IMR-90 (cell line): Measurements from ENCODE around the gene PRKN. TPM values are rescaled to one million over a fixed set of nuclear protein-coding genes. Genes with fewer than 3 reads are reported as not detected.

Experiments
- ATAC-seq: fragments of 200-7000 bp; cut with Tn5 transposase; 2 replicates; pipeline ENCODE4 v1.9.1; 2020; ENCODE audit warnings: low read depth, mild to moderate bottlenecking, moderate library complexity
- BruUV-seq: library from RNA; stranded (reverse); fragments of 400-500 nt; replicated peaks from 2 replicates; lab custom pipeline; 2021; lab: Mats Ljungman, UMichigan
- CTCF ChIA-PET: fragments of 300-600 bp; formaldehyde crosslinking; extraction: SDS; loops from one replicate; lab custom pipeline; 2021; ENCODE audit warnings: antibody characterized with exemption; lab: Yijun Ruan, JAX
- POLR2A ChIA-PET: fragments of 300-600 bp; sonication (Branson Sonifier 250); formaldehyde crosslinking; loops from one replicate; lab custom pipeline; 2022; ENCODE audit warnings: antibody characterized with exemption; ENCODE audit not compliant: unreplicated experiment; lab: Charles Lee
- DNase-seq: peaks from one replicate; pipeline ENCODE4 v3.0.0; 2013
- H2AFZ ChIP-seq: replicated peaks from 2 replicates; pipeline ENCODE3; 2013; ENCODE audit warnings: low read length, mild to moderate bottlenecking; ENCODE audit not compliant: poor library complexity
- H2AK5ac ChIP-seq: 2 replicates; pipeline ENCODE4 v1.6.1; 2013; ENCODE audit warnings: low read depth, low read length, inconsistent platforms
- H2AK9ac ChIP-seq: replicated peaks from 2 replicates; pipeline ENCODE3; 2013; ENCODE audit warnings: mild to moderate bottlenecking, low read depth, low read length, moderate library complexity; ENCODE audit not compliant: poor library complexity
- H2BK120ac ChIP-seq: 2 replicates; pipeline ENCODE4 v1.6.1; 2013; ENCODE audit warnings: low read depth, low read length, inconsistent platforms
- H2BK15ac ChIP-seq: 3 replicates; pipeline ENCODE4 v1.6.1; 2013; ENCODE audit warnings: low read depth, low read length, inconsistent platforms
- H2BK20ac ChIP-seq: 2 replicates; pipeline ENCODE4 v1.6.1; 2013; ENCODE audit warnings: low read depth, mild to moderate bottlenecking, inconsistent platforms, low read length, moderate library complexity
- H2BK5ac ChIP-seq: 2 replicates; pipeline ENCODE4 v1.6.1; 2013; ENCODE audit warnings: mild to moderate bottlenecking, low read depth, low read length, inconsistent platforms; ENCODE audit not compliant: poor library complexity, severe bottlenecking
- H3K14ac ChIP-seq: replicated peaks from 2 replicates; pipeline ENCODE4 v1.6.1; 2013; ENCODE audit warnings: low read depth, low read length, inconsistent platforms
- H3K18ac ChIP-seq: 2 replicates; pipeline ENCODE4 v1.6.1; 2013; ENCODE audit warnings: low read depth, low read length, control low read depth
- H3K23ac ChIP-seq: 2 replicates; pipeline ENCODE4 v1.6.1; 2013; ENCODE audit warnings: low read depth, low read length, inconsistent platforms
- H3K27ac ChIP-seq: 2 replicates; pipeline ENCODE4 v1.5.1; 2013; ENCODE audit warnings: mild to moderate bottlenecking, control low read depth, low read length; ENCODE audit not compliant: insufficient read depth
- H3K27me3 ChIP-seq: 2 replicates; pipeline ENCODE4 v1.6.1; 2013; ENCODE audit warnings: low read length; ENCODE audit not compliant: control insufficient read depth, insufficient read depth
- H3K36me3 ChIP-seq: 2 replicates; pipeline ENCODE4 v1.6.1; 2013; ENCODE audit warnings: low read length, mixed read lengths; ENCODE audit not compliant: control insufficient read depth, insufficient read depth
- H3K4ac ChIP-seq: 2 replicates; pipeline ENCODE4 v1.6.1; 2013; ENCODE audit warnings: low read depth, low read length, inconsistent platforms
- H3K4me1 ChIP-seq: 2 replicates; pipeline ENCODE4 v1.6.1; 2013; ENCODE audit warnings: low read length, mixed read lengths; ENCODE audit not compliant: control insufficient read depth, insufficient read depth
- H3K4me2 ChIP-seq: 2 replicates; pipeline ENCODE4 v1.6.1; 2013; ENCODE audit warnings: low read depth, mild to moderate bottlenecking, control low read depth, low read length, moderate library complexity
- H3K4me3 ChIP-seq: 2 replicates; pipeline ENCODE4 v1.5.1; 2013; ENCODE audit warnings: low read depth, mild to moderate bottlenecking, control low read depth, low read length, moderate library complexity; ENCODE audit not compliant: insufficient read depth
- H3K56ac ChIP-seq: 2 replicates; pipeline ENCODE4 v1.6.1; 2013; ENCODE audit warnings: low read length, inconsistent platforms; ENCODE audit not compliant: insufficient read depth; ENCODE audit errors: extremely low read depth
- H3K79me1 ChIP-seq, 2 experiments: 2 replicates each; pipeline ENCODE4 v1.6.1; 2013; ENCODE audit warnings: low read length in 2 of 2, inconsistent platforms in 1 of 2, low read depth in 1 of 2
- H3K9ac ChIP-seq: 2 replicates; pipeline ENCODE4 v1.6.1; 2013; ENCODE audit warnings: low read depth, low read length, control low read depth
- H3K9me1 ChIP-seq: 2 replicates; pipeline ENCODE4 v1.6.1; 2013; ENCODE audit warnings: low read length, inconsistent platforms; ENCODE audit not compliant: insufficient read depth
- H3K9me3 ChIP-seq: 2 replicates; pipeline ENCODE4 v1.6.1; 2013; ENCODE audit warnings: low read length; ENCODE audit not compliant: control insufficient read depth, insufficient read depth
- H4K20me1 ChIP-seq: 2 replicates; pipeline ENCODE4 v1.6.1; 2013; ENCODE audit warnings: low read length, inconsistent platforms; ENCODE audit not compliant: insufficient read depth
- H4K5ac ChIP-seq: 2 replicates; pipeline ENCODE4 v1.6.1; 2013; ENCODE audit warnings: mild to moderate bottlenecking, low read depth, low read length, control low read depth
- H4K8ac ChIP-seq, 2 experiments: 2 replicates each; pipeline ENCODE4 v1.6.1; 2013; ENCODE audit warnings: low read depth in 2 of 2, low read length in 2 of 2, control low read depth in 1 of 2, inconsistent platforms in 1 of 2
- H4K91ac ChIP-seq: 2 replicates; pipeline ENCODE4 v1.6.1; 2013; ENCODE audit warnings: low read depth, low read length, inconsistent platforms; ENCODE audit not compliant: insufficient read depth
- BHLHE40 ChIP-seq: fragments of 150-350 bp; IDR thresholded peaks from 2 replicates; pipeline ENCODE4 v1.6.1; 2016; ENCODE audit warnings: mild to moderate bottlenecking, low read depth, low read length
- CHD1 ChIP-seq: IDR thresholded peaks from 2 replicates; pipeline ENCODE4 v1.6.1; 2012; ENCODE audit warnings: low read depth, low read length, improper control_type of control experiment
- ELK1 ChIP-seq: fragments of 150-350 bp; IDR thresholded peaks from 2 replicates; pipeline ENCODE4 v1.6.1; 2016; ENCODE audit warnings: low read depth, mild to moderate bottlenecking, low read length, moderate library complexity, borderline replicate concordance
- FOS ChIP-seq: fragments of 150-350 bp; IDR thresholded peaks from 2 replicates; pipeline ENCODE4 v1.6.1; 2016; ENCODE audit warnings: low read depth, low read length
- MAFK ChIP-seq: IDR thresholded peaks from 2 replicates; pipeline ENCODE4 v1.6.1; 2012; ENCODE audit warnings: low read depth, low read length, improper control_type of control experiment
- MAZ ChIP-seq: IDR thresholded peaks from 2 replicates; pipeline ENCODE4 v1.6.1; 2012; ENCODE audit warnings: low read depth, mild to moderate bottlenecking, low read length, improper control_type of control experiment, moderate library complexity, borderline replicate concordance
- MXI1 ChIP-seq: IDR thresholded peaks from 2 replicates; pipeline ENCODE4 v1.6.1; 2012; ENCODE audit warnings: low read depth, mild to moderate bottlenecking, low read length, moderate library complexity, borderline replicate concordance
- NFE2L2 ChIP-seq: fragments of 150-350 bp; IDR thresholded peaks from 2 replicates; pipeline ENCODE4 v1.6.1; 2016; ENCODE audit warnings: low read depth, mild to moderate bottlenecking, low read length
- POLR2A ChIP-seq: IDR thresholded peaks from 2 replicates; pipeline ENCODE4 v1.6.1; 2012; ENCODE audit warnings: mild to moderate bottlenecking, low read depth, low read length
- RAD21 ChIP-seq: IDR thresholded peaks from 2 replicates; pipeline ENCODE4 v1.6.1; 2012; ENCODE audit warnings: low read length, improper control_type of control experiment
- RCOR1 ChIP-seq: IDR thresholded peaks from 2 replicates; pipeline ENCODE4 v1.6.1; 2012; ENCODE audit warnings: mild to moderate bottlenecking, low read length, improper control_type of control experiment; ENCODE audit not compliant: insufficient replicate concordance
- RFX5 ChIP-seq: IDR thresholded peaks from 2 replicates; pipeline ENCODE4 v1.8.0; 2012; ENCODE audit warnings: low read depth, mild to moderate bottlenecking, low read length, moderate library complexity
- SMC3 ChIP-seq: fragments of 150-350 bp; IDR thresholded peaks from 2 replicates; pipeline ENCODE4 v1.6.1; 2016; ENCODE audit warnings: low read depth, mild to moderate bottlenecking, antibody characterized with exemption, low read length, moderate library complexity
- USF2 ChIP-seq: fragments of 150-350 bp; IDR thresholded peaks from 2 replicates; pipeline ENCODE4 v1.6.1; 2017; ENCODE audit warnings: mild to moderate bottlenecking, antibody characterized with exemption, low read length, low read depth
- WGBS, 2 experiments: methylation state at CpG; one replicate each; pipeline versions ENCODE4 v1.1.5 to v1.1.7; 2013; ENCODE audit warnings: missing lambda C conversion rate in 2 of 2; ENCODE audit not compliant: insufficient read length in 1 of 2; ENCODE audit errors: extremely low coverage in 2 of 2; 5-methylcytosine and 5-hydroxymethylcytosine counted together
- dilution Hi-C: fragments of 300-500 bp; cut with HindIII; formaldehyde crosslinking; loops from one replicate; pipeline ENCODE4 v1.14.3; 2018; ENCODE audit warnings: low sequenced_read_pairs; ENCODE audit not compliant: unreplicated experiment
- in situ Hi-C: fragments of 300-500 bp; cut with MboI; formaldehyde crosslinking; loops from 3 replicates; pipeline ENCODE4 v1.14.3; 2019; ENCODE audit warnings: low sequenced_read_pairs, inconsistent platforms, mixed read lengths
- intact Hi-C: fragments of 100-400 bp; cut with micrococcal nuclease; formaldehyde crosslinking; loops from 2 replicates; pipeline ENCODE4 v1.10.0; 2022
- polyA plus RNA-seq, 3 experiments: library from polyadenylated mRNA; depleted of rRNA; stranded (reverse); fragments of >200 nt; gene quantifications; 2 replicates each; pipeline ENCODE4 v1.2.3, GENCODE V29; 2012; ENCODE audit warnings: low replicate concordance in 1 of 3
- total RNA-seq: library from RNA; depleted of rRNA; stranded (reverse); fragments of >200 nt; gene quantifications from 2 replicates; pipeline ENCODE4 v1.2.3, GENCODE V29; 2012
- TF ChIP-seq, protein P1 (sequence below): conservative IDR thresholded peaks from 2 replicates; pipeline ENCODE4 v1.5.1; 2012; ENCODE audit warnings: mild to moderate bottlenecking, low read depth, low read length, improper control_type of control experiment

The PRKN gene
- total and polyA plus RNA-seq, 2 of the 4 experiments (the other 2 are of a cell fraction): 0.15 to 0.18 TPM

GRCh38 chr6:161389756-161390155 is 1337.8 kb downstream of the PRKN start:
- H4K5ac ChIP-seq: no peak overlapping the region
- TF ChIP-seq RAD21 (no peak), MXI1 (no peak), NFE2L2 (no peak), MAFK (no peak), RCOR1 (no peak), SMC3 (no peak), MAZ (no peak), ELK1 (no peak), FOS (no peak), RFX5 (no peak), USF2 (no peak), CHD1 (no peak), POLR2A (no peak), BHLHE40 (no peak)
- TF ChIP-seq, protein P1, sequence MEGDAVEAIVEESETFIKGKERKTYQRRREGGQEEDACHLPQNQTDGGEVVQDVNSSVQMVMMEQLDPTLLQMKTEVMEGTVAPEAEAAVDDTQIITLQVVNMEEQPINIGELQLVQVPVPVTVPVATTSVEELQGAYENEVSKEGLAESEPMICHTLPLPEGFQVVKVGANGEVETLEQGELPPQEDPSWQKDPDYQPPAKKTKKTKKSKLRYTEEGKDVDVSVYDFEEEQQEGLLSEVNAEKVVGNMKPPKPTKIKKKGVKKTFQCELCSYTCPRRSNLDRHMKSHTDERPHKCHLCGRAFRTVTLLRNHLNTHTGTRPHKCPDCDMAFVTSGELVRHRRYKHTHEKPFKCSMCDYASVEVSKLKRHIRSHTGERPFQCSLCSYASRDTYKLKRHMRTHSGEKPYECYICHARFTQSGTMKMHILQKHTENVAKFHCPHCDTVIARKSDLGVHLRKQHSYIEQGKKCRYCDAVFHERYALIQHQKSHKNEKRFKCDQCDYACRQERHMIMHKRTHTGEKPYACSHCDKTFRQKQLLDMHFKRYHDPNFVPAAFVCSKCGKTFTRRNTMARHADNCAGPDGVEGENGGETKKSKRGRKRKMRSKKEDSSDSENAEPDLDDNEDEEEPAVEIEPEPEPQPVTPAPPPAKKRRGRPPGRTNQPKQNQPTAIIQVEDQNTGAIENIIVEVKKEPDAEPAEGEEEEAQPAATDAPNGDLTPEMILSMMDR: no peak
- no peak overlapping the region for H2AFZ ChIP-seq
- H3K9me3 ChIP-seq: no peaks in the 10 kb centered on the region
- H4K91ac ChIP-seq: no peak overlapping the region
- no peak overlapping the region for H3K4ac ChIP-seq
- no peaks in the 10 kb centered on the region for H3K27me3 ChIP-seq
- in situ Hi-C loops (no loop called here), dilution Hi-C loops (no loop called here), intact Hi-C loops (no loop called here)
- H2BK120ac ChIP-seq: no peak overlapping the region
- BruUV-seq: no TSS peak
- no peak overlapping the region for H2AK5ac ChIP-seq
- H2BK15ac ChIP-seq: no peak overlapping the region
- no peak overlapping the region for H3K23ac ChIP-seq
- H3K18ac ChIP-seq: no peak overlapping the region
- ATAC-seq (no peak), DNase-seq (no peak)
- H3K36me3 ChIP-seq: no peaks in the 10 kb centered on the region
- no CpG with 5 or more reads among the region's 3 CpGs for WGBS, 2 experiments
- H3K4me3 ChIP-seq: no peak overlapping the region
- no peak overlapping the region for H3K9ac ChIP-seq
- no peak overlapping the region for H2BK5ac ChIP-seq
- no peaks in the 10 kb centered on the region for H4K20me1 ChIP-seq
- CTCF ChIA-PET: no interaction called here
- H3K79me1 ChIP-seq: no peaks in the 10 kb centered on the region
- no peak overlapping the region for H2AK9ac ChIP-seq
- POLR2A ChIA-PET: no interaction called here
- no peak overlapping the region for H3K56ac ChIP-seq
- no peaks in the 10 kb centered on the region for H3K9me1 ChIP-seq
- no peaks in the 10 kb centered on the region for H3K4me1 ChIP-seq
- no peak overlapping the region for H3K4me2 ChIP-seq
- H3K14ac ChIP-seq: no peak overlapping the region
- no peak overlapping the region for H3K27ac ChIP-seq
- H2BK20ac ChIP-seq: no peak overlapping the region
- H4K8ac ChIP-seq: no peak overlapping the region
